GM12875 (cell line): ENCODE measurements around the gene TCERG1L.

Experiments used
- H3K4me3 ChIP-seq: one replicate; pipeline ENCODE4 v1.5.1; 2011; ENCODE audit warnings: low read depth, low read length, control low read depth
- TF ChIP-seq, protein P1 (sequence below): IDR thresholded peaks from 2 replicates; pipeline ENCODE4 v1.5.1; 2011; ENCODE audit warnings: low read depth, mild to moderate bottlenecking, control low read depth, inconsistent platforms, low read length, moderate library complexity, borderline replicate concordance; ENCODE audit not compliant: insufficient read depth

The TCERG1L gene

DNA sequence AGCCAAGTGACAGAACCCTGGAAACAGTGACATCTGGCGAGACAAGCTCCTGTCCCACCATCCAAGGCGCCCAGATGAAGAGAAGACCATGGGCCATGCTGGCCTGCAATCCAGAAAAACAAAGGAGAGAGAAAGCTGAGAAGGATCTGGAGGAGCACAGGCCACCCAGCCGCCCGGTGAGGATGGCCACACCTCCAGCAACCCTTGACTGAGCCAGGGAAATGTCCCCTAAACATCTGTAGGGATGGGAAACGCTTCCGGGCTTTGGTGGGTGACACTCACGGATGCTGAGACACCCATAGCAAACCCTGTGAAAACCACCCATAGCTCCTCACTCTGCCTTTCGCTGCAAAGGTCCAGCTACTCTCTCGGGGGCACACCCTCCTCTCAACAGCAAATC is 32.0 kb downstream of the TCERG1L start:
- TF ChIP-seq, protein P1, sequence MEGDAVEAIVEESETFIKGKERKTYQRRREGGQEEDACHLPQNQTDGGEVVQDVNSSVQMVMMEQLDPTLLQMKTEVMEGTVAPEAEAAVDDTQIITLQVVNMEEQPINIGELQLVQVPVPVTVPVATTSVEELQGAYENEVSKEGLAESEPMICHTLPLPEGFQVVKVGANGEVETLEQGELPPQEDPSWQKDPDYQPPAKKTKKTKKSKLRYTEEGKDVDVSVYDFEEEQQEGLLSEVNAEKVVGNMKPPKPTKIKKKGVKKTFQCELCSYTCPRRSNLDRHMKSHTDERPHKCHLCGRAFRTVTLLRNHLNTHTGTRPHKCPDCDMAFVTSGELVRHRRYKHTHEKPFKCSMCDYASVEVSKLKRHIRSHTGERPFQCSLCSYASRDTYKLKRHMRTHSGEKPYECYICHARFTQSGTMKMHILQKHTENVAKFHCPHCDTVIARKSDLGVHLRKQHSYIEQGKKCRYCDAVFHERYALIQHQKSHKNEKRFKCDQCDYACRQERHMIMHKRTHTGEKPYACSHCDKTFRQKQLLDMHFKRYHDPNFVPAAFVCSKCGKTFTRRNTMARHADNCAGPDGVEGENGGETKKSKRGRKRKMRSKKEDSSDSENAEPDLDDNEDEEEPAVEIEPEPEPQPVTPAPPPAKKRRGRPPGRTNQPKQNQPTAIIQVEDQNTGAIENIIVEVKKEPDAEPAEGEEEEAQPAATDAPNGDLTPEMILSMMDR = no peak

GRCh38 chr10:131277969-131278368 is 33.6 kb downstream of the TCERG1L start:
- TF ChIP-seq, protein P1 = no peak
- no peak overlapping the region for H3K4me3 ChIP-seq

More for the DNA sequence above, 32.0 kb downstream of the TCERG1L start:
- H3K4me3 ChIP-seq = no peak overlapping the region

GRCh38 chr10:131277278-131277677 is 34.2 kb downstream of the TCERG1L start:
- TF ChIP-seq, protein P1 = no peak
- H3K4me3 ChIP-seq = no peak overlapping the region

DNA sequence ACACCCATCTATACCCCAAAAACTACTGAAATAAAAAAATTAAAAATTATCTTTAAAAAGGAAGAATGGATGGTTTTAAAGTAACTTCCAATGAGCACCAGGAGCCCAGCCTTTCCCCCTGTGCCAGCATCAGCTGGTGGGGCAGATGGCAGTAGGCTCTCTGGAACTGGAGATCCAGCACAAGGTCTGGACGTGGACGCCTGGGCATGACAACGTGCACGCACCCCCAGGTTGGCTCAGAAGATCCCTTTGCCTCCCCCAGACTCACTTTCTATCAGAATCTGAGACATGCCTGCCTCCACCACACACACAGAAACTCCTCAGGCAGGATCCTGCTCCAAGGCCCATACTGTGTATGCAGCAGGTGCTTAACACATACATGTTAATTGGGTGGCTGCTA is 35.8 kb downstream of the TCERG1L start:
- H3K4me3 ChIP-seq = no peak overlapping the region
- TF ChIP-seq, protein P1 = no peak

GRCh38 chr10:131274883-131275282 is 36.6 kb downstream of the TCERG1L start:
- TF ChIP-seq, protein P1 = no peak
- H3K4me3 ChIP-seq = no peak overlapping the region

GRCh38 chr10:131274133-131274880 is 37.2 kb downstream of the TCERG1L start:
- TF ChIP-seq, protein P1 = no peak
- no peak overlapping the region for H3K4me3 ChIP-seq

- TF ChIP-seq, protein P1 = no peak
- H3K4me3 ChIP-seq = no peak overlapping the region
These were observed 38.0 kb downstream of the TCERG1L start for GRCh38 chr10:131273476-131273875.
